GM12891 (cell line): ENCODE results near the gene MYH2.

Experiments used
- PAX5 ChIP-seq: IDR thresholded peaks from 2 replicates; pipeline ENCODE4 v1.6.1; 2011; ENCODE audit warnings: low read length, moderate library complexity, mild to moderate bottlenecking; ENCODE audit not compliant: insufficient read depth, severe bottlenecking
- POLR2A ChIP-seq: IDR thresholded peaks from 2 replicates; pipeline ENCODE4 v1.6.1; 2011; ENCODE audit warnings: low read depth, low read length, control low read depth
- POLR2AphosphoS5 ChIP-seq: IDR thresholded peaks from 2 replicates; pipeline ENCODE4 v1.6.1; 2011; ENCODE audit warnings: low read depth, low read length, control low read depth
- POU2F2 ChIP-seq: IDR thresholded peaks from 2 replicates; pipeline ENCODE4 v1.6.1; 2011; ENCODE audit warnings: low read depth, mild to moderate bottlenecking, control low read depth, low read length, moderate library complexity
- SPI1 ChIP-seq: IDR thresholded peaks from 2 replicates; pipeline ENCODE4 v1.6.1; 2011; ENCODE audit warnings: low read depth, low read length, control low read depth
- TAF1 ChIP-seq: IDR thresholded peaks from 2 replicates; pipeline ENCODE4 v1.6.1; 2011; ENCODE audit warnings: low read depth, low read length, control low read depth

DNA sequence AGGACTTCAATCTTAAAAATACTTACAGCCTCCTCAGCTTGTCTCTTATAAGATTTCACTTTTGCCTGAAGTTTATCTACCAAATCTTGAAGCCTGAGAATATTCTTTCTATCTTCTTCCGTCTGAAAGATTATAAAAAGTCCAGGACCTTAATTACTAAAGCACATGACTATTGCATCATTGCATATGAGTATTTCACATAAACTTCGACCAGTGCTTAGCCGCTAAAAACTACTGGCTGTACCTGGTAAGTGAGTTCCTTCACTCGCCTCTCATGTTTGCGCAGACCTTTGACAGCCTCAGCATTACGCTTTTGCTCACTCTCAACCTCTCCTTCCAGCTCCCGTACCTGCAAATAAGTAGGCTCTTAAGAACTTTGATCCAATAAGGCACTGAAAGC is 26.4 kb downstream of the MYH2 start:
- TF ChIP-seq POLR2A, result no peak
- TF ChIP-seq POLR2AphosphoS5, result no peak
- no peak for TF ChIP-seq POU2F2
- no peak for TF ChIP-seq TAF1
- TF ChIP-seq PAX5, result no peak
- no peak for TF ChIP-seq SPI1
